WTC11 (cell line): ENCODE results near the gene IL21R. TPM values are rescaled to one million over a fixed set of nuclear protein-coding genes. Genes with fewer than 3 reads are reported as not detected.

Source experiments
- ATAC-seq: fragments of 200-7000 bp; cut with Tn5 transposase; 2 replicates; pipeline ENCODE4 v1.10.0; 2021; ENCODE audit warnings: mild to moderate bottlenecking, moderate library complexity
- CTCF ChIA-PET: fragments of 300-600 bp; sonication (Branson Sonifier 250); formaldehyde crosslinking; loops from one replicate; lab custom pipeline; 2021; ENCODE audit warnings: antibody characterized with exemption; lab: Charles Lee
- POLR2A ChIA-PET: fragments of 350-600 bp; sonication (Branson Sonifier 250); formaldehyde crosslinking; loops from one replicate; lab custom pipeline; 2021; ENCODE audit warnings: antibody characterized with exemption; lab: Charles Lee
- DNase-seq: peaks from one replicate; pipeline ENCODE4 v3.0.0; 2021; ENCODE audit warnings: low spot score
- H3K27ac Mint-ChIP-seq: 2 replicates; pipeline ENCODE4 v1.8.0; 2021; ENCODE audit warnings: mixed read lengths
- H3K27me3 Mint-ChIP-seq: 2 replicates; pipeline ENCODE4 v1.8.0; 2021; ENCODE audit warnings: low read depth, mild to moderate bottlenecking, moderate library complexity, mixed read lengths
- H3K36me3 Mint-ChIP-seq: 2 replicates; pipeline ENCODE4 v1.8.0; 2021; ENCODE audit warnings: mixed read lengths
- H3K4me1 Mint-ChIP-seq: 2 replicates; pipeline ENCODE4 v1.8.0; 2022; ENCODE audit warnings: mixed read lengths
- H3K4me3 Mint-ChIP-seq: 2 replicates; pipeline ENCODE4 v1.8.0; 2021; ENCODE audit warnings: mild to moderate bottlenecking, moderate library complexity, mixed read lengths
- H3K9me3 Mint-ChIP-seq: 2 replicates; pipeline ENCODE4 v1.8.0; 2021; ENCODE audit warnings: mixed read lengths
- GTF2I ChIP-seq: fragments of 250-450 bp; sonication (Bioruptor Pico); conservative IDR thresholded peaks from 2 replicates; pipeline ENCODE4 v1.4.0; 2021; ENCODE audit warnings: mild to moderate bottlenecking
- KAT7 ChIP-seq: sonication (generic); formaldehyde crosslinking; IDR thresholded peaks from 2 replicates; pipeline ENCODE4 v1.8.1; 2023; ENCODE audit warnings: missing genetic modification reagents, mild to moderate bottlenecking, borderline replicate concordance
- NR1H2 ChIP-seq: sonication (generic); formaldehyde crosslinking; IDR thresholded peaks from 2 replicates; pipeline ENCODE4 v1.9.0; 2021; ENCODE audit warnings: mild to moderate bottlenecking, moderate library complexity, missing genetic modification reagents
- PRRX2 ChIP-seq: fragments of 250-450 bp; sonication (Bioruptor Pico); IDR thresholded peaks from 2 replicates; pipeline ENCODE4 v1.8.0; 2021; ENCODE audit warnings: mild to moderate bottlenecking
- SMAD3 ChIP-seq: sonication (generic); formaldehyde crosslinking; IDR thresholded peaks from 2 replicates; pipeline ENCODE4 v1.8.0; 2022; ENCODE audit warnings: missing genetic modification reagents, mild to moderate bottlenecking, borderline replicate concordance
- ZNF138 ChIP-seq: sonication (generic); formaldehyde crosslinking; conservative IDR thresholded peaks from 2 replicates; pipeline ENCODE4 v1.8.1; 2022; ENCODE audit warnings: mild to moderate bottlenecking, moderate library complexity, missing genetic modification reagents
- ZNF263 ChIP-seq: sonication (generic); formaldehyde crosslinking; IDR thresholded peaks from 2 replicates; pipeline ENCODE4 v1.8.1; 2022; ENCODE audit warnings: low read depth, mild to moderate bottlenecking, moderate library complexity, missing genetic modification reagents
- total RNA-seq: library from RNA; stranded (reverse); gene quantifications from 3 replicates; pipeline ENCODE4 v1.2.3, GENCODE V29; 2021
- TF ChIP-seq, protein P1 (sequence below): sonication (generic); formaldehyde crosslinking; conservative IDR thresholded peaks from 2 replicates; pipeline ENCODE4 v1.8.1; 2022; ENCODE audit warnings: mild to moderate bottlenecking, missing genetic modification reagents
- TF ChIP-seq, protein P2 (sequence below): sonication (generic); formaldehyde crosslinking; IDR thresholded peaks from 2 replicates; pipeline ENCODE4 v1.8.0; 2023; ENCODE audit warnings: mild to moderate bottlenecking, missing genetic modification reagents
- TF ChIP-seq, protein P3 (sequence below): sonication (generic); formaldehyde crosslinking; IDR thresholded peaks from 2 replicates; pipeline ENCODE4 v1.8.1; 2023; ENCODE audit warnings: mild to moderate bottlenecking, missing genetic modification reagents
- TF ChIP-seq, protein P4 (sequence below): sonication (generic); formaldehyde crosslinking; conservative IDR thresholded peaks from 2 replicates; pipeline ENCODE4 v1.8.1; 2023; ENCODE audit warnings: mild to moderate bottlenecking, low read depth, missing genetic modification reagents, moderate library complexity
- TF ChIP-seq, protein P5 (sequence below): fragments of 250-450 bp; sonication (Bioruptor Pico); IDR thresholded peaks from 2 replicates; pipeline ENCODE4 v1.9.0; 2021; ENCODE audit warnings: mild to moderate bottlenecking
- TF ChIP-seq, protein P6 (sequence below): sonication (generic); formaldehyde crosslinking; IDR thresholded peaks from 2 replicates; pipeline ENCODE4 v1.8.1; 2023; ENCODE audit warnings: mild to moderate bottlenecking, missing genetic modification reagents, borderline replicate concordance
- TF ChIP-seq, protein P7 (sequence below): sonication (generic); formaldehyde crosslinking; IDR thresholded peaks from 2 replicates; pipeline ENCODE4 v1.8.1; 2022; ENCODE audit warnings: missing genetic modification reagents, borderline replicate concordance
- TF ChIP-seq, protein P8 (sequence below): sonication (generic); formaldehyde crosslinking; IDR thresholded peaks from 2 replicates; pipeline ENCODE4 v1.8.1; 2022; ENCODE audit warnings: mild to moderate bottlenecking, moderate library complexity, missing genetic modification reagents
- TF ChIP-seq, protein P9 (sequence below): sonication (generic); formaldehyde crosslinking; IDR thresholded peaks from 2 replicates; pipeline ENCODE4 v1.8.0; 2023; ENCODE audit warnings: missing genetic modification reagents, mild to moderate bottlenecking, borderline replicate concordance

The IL21R gene
- total RNA-seq, 1 experiment from 2014 or later, result 0.70 TPM

DNA sequence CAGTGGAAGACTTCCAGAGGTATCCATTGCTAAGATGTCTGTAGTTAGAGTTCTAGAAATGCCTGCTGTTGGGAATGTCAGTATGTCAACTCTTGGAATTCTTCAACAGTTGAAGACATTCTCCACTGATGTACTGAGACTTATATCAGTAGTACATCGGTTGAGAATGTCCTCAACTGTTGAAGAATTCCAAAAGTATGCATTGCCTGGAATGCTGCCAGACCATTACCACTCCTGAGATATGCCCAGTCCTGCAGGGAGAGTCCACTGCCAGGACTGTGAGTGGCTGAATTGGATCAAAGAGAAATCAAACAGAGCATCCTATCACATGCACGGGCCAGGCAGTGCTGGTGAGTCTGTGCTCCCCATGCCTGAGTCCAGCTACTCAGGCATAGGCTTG, 42.0 kb downstream of the IL21R start:
- no peak overlapping the region for H3K27ac Mint-ChIP-seq
- peaks cover 12% of the 10 kb centered on the region for H3K36me3 Mint-ChIP-seq
- DNase-seq (no peak), ATAC-seq (no peak)
- H3K4me3 Mint-ChIP-seq, result no peak overlapping the region
- CTCF ChIA-PET, result no interaction called here
- peaks cover 15% of the 10 kb centered on the region for H3K9me3 Mint-ChIP-seq
- peaks cover 4% of the 10 kb centered on the region for H3K4me1 Mint-ChIP-seq
- POLR2A ChIA-PET, result no interaction called here
- TF ChIP-seq ZNF263 (CRISPR knock-in tag) (no peak), ZNF138 (no peak), PRRX2 (CRISPR knock-in tag) (no peak), SMAD3 (no peak), GTF2I (no peak), NR1H2 (no peak), KAT7 (CRISPR knock-in tag) (no peak)
- TF ChIP-seq, protein P1, sequence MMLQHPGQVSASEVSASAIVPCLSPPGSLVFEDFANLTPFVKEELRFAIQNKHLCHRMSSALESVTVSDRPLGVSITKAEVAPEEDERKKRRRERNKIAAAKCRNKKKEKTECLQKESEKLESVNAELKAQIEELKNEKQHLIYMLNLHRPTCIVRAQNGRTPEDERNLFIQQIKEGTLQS, result no peak
- TF ChIP-seq, protein P2, sequence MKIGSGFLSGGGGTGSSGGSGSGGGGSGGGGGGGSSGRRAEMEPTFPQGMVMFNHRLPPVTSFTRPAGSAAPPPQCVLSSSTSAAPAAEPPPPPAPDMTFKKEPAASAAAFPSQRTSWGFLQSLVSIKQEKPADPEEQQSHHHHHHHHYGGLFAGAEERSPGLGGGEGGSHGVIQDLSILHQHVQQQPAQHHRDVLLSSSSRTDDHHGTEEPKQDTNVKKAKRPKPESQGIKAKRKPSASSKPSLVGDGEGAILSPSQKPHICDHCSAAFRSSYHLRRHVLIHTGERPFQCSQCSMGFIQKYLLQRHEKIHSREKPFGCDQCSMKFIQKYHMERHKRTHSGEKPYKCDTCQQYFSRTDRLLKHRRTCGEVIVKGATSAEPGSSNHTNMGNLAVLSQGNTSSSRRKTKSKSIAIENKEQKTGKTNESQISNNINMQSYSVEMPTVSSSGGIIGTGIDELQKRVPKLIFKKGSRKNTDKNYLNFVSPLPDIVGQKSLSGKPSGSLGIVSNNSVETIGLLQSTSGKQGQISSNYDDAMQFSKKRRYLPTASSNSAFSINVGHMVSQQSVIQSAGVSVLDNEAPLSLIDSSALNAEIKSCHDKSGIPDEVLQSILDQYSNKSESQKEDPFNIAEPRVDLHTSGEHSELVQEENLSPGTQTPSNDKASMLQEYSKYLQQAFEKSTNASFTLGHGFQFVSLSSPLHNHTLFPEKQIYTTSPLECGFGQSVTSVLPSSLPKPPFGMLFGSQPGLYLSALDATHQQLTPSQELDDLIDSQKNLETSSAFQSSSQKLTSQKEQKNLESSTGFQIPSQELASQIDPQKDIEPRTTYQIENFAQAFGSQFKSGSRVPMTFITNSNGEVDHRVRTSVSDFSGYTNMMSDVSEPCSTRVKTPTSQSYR (CRISPR knock-in tag), result no peak
- TF ChIP-seq, protein P3, sequence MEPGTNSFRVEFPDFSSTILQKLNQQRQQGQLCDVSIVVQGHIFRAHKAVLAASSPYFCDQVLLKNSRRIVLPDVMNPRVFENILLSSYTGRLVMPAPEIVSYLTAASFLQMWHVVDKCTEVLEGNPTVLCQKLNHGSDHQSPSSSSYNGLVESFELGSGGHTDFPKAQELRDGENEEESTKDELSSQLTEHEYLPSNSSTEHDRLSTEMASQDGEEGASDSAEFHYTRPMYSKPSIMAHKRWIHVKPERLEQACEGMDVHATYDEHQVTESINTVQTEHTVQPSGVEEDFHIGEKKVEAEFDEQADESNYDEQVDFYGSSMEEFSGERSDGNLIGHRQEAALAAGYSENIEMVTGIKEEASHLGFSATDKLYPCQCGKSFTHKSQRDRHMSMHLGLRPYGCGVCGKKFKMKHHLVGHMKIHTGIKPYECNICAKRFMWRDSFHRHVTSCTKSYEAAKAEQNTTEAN (CRISPR knock-in tag), result no peak
- TF ChIP-seq, protein P4, sequence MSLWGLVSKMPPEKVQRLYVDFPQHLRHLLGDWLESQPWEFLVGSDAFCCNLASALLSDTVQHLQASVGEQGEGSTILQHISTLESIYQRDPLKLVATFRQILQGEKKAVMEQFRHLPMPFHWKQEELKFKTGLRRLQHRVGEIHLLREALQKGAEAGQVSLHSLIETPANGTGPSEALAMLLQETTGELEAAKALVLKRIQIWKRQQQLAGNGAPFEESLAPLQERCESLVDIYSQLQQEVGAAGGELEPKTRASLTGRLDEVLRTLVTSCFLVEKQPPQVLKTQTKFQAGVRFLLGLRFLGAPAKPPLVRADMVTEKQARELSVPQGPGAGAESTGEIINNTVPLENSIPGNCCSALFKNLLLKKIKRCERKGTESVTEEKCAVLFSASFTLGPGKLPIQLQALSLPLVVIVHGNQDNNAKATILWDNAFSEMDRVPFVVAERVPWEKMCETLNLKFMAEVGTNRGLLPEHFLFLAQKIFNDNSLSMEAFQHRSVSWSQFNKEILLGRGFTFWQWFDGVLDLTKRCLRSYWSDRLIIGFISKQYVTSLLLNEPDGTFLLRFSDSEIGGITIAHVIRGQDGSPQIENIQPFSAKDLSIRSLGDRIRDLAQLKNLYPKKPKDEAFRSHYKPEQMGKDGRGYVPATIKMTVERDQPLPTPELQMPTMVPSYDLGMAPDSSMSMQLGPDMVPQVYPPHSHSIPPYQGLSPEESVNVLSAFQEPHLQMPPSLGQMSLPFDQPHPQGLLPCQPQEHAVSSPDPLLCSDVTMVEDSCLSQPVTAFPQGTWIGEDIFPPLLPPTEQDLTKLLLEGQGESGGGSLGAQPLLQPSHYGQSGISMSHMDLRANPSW (CRISPR knock-in tag), result no peak
- TF ChIP-seq, protein P5, sequence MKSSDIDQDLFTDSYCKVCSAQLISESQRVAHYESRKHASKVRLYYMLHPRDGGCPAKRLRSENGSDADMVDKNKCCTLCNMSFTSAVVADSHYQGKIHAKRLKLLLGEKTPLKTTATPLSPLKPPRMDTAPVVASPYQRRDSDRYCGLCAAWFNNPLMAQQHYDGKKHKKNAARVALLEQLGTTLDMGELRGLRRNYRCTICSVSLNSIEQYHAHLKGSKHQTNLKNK (CRISPR knock-in tag), result no peak
- TF ChIP-seq, protein P6, sequence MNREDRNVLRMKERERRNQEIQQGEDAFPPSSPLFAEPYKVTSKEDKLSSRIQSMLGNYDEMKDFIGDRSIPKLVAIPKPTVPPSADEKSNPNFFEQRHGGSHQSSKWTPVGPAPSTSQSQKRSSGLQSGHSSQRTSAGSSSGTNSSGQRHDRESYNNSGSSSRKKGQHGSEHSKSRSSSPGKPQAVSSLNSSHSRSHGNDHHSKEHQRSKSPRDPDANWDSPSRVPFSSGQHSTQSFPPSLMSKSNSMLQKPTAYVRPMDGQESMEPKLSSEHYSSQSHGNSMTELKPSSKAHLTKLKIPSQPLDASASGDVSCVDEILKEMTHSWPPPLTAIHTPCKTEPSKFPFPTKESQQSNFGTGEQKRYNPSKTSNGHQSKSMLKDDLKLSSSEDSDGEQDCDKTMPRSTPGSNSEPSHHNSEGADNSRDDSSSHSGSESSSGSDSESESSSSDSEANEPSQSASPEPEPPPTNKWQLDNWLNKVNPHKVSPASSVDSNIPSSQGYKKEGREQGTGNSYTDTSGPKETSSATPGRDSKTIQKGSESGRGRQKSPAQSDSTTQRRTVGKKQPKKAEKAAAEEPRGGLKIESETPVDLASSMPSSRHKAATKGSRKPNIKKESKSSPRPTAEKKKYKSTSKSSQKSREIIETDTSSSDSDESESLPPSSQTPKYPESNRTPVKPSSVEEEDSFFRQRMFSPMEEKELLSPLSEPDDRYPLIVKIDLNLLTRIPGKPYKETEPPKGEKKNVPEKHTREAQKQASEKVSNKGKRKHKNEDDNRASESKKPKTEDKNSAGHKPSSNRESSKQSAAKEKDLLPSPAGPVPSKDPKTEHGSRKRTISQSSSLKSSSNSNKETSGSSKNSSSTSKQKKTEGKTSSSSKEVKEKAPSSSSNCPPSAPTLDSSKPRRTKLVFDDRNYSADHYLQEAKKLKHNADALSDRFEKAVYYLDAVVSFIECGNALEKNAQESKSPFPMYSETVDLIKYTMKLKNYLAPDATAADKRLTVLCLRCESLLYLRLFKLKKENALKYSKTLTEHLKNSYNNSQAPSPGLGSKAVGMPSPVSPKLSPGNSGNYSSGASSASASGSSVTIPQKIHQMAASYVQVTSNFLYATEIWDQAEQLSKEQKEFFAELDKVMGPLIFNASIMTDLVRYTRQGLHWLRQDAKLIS (CRISPR knock-in tag), result no peak
- TF ChIP-seq, protein P7, sequence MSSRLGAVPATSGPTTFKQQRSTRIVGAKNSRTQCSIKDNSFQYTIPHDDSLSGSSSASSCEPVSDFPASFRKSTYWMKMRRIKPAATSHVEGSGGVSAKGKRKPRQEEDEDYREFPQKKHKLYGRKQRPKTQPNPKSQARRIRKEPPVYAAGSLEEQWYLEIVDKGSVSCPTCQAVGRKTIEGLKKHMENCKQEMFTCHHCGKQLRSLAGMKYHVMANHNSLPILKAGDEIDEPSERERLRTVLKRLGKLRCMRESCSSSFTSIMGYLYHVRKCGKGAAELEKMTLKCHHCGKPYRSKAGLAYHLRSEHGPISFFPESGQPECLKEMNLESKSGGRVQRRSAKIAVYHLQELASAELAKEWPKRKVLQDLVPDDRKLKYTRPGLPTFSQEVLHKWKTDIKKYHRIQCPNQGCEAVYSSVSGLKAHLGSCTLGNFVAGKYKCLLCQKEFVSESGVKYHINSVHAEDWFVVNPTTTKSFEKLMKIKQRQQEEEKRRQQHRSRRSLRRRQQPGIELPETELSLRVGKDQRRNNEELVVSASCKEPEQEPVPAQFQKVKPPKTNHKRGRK (CRISPR knock-in tag), result no peak
- TF ChIP-seq, protein P8, sequence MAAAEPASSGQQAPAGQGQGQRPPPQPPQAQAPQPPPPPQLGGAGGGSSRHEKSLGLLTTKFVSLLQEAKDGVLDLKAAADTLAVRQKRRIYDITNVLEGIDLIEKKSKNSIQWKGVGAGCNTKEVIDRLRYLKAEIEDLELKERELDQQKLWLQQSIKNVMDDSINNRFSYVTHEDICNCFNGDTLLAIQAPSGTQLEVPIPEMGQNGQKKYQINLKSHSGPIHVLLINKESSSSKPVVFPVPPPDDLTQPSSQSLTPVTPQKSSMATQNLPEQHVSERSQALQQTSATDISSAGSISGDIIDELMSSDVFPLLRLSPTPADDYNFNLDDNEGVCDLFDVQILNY, result no peak
- TF ChIP-seq, protein P9, sequence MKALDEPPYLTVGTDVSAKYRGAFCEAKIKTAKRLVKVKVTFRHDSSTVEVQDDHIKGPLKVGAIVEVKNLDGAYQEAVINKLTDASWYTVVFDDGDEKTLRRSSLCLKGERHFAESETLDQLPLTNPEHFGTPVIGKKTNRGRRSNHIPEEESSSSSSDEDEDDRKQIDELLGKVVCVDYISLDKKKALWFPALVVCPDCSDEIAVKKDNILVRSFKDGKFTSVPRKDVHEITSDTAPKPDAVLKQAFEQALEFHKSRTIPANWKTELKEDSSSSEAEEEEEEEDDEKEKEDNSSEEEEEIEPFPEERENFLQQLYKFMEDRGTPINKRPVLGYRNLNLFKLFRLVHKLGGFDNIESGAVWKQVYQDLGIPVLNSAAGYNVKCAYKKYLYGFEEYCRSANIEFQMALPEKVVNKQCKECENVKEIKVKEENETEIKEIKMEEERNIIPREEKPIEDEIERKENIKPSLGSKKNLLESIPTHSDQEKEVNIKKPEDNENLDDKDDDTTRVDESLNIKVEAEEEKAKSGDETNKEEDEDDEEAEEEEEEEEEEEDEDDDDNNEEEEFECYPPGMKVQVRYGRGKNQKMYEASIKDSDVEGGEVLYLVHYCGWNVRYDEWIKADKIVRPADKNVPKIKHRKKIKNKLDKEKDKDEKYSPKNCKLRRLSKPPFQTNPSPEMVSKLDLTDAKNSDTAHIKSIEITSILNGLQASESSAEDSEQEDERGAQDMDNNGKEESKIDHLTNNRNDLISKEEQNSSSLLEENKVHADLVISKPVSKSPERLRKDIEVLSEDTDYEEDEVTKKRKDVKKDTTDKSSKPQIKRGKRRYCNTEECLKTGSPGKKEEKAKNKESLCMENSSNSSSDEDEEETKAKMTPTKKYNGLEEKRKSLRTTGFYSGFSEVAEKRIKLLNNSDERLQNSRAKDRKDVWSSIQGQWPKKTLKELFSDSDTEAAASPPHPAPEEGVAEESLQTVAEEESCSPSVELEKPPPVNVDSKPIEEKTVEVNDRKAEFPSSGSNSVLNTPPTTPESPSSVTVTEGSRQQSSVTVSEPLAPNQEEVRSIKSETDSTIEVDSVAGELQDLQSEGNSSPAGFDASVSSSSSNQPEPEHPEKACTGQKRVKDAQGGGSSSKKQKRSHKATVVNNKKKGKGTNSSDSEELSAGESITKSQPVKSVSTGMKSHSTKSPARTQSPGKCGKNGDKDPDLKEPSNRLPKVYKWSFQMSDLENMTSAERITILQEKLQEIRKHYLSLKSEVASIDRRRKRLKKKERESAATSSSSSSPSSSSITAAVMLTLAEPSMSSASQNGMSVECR (CRISPR knock-in tag), result no peak
- TF ChIP-seq, all 79 proteins: peak for 0
- H3K27me3 Mint-ChIP-seq, result no peaks in the 10 kb centered on the region; the same call in 1 of the 2 replicates
